HepG2 (cell line): Measurements from ENCODE around the gene BAIAP3. TPM values are rescaled to one million over a fixed set of nuclear protein-coding genes. Genes with fewer than 3 reads are reported as not detected.
"Not testable (repeated sequence)": the region's sequence is repeated elsewhere in the genome, so short reads cannot be mapped to it uniquely, and the experiment has no call there.

Experiments
- ATAC-seq: fragments of 200-7000 bp; cut with Tn5 transposase; 3 replicates; pipeline ENCODE4 v1.9.1; 2020; ENCODE audit warnings: mild to moderate bottlenecking, moderate library complexity
- BruUV-seq: library from RNA; stranded (reverse); fragments of 400-500 nt; replicated peaks from 2 replicates; lab custom pipeline; 2021; lab: Mats Ljungman, UMichigan
- CTCF ChIA-PET: fragments of 300-600 bp; formaldehyde crosslinking; extraction: SDS; loops from one replicate; lab custom pipeline; 2021; ENCODE audit warnings: low total read pairs, inconsistent platforms, low intra/inter-chr PET ratio; lab: Yijun Ruan, JAX
- POLR2A ChIA-PET: fragments of 350-600 bp; sonication (Branson Sonifier 250); formaldehyde crosslinking; loops from one replicate; lab custom pipeline; 2020; ENCODE audit warnings: antibody characterized with exemption, inconsistent platforms; lab: Yijun Ruan, JAX
- DNase-seq: peaks from one replicate; pipeline ENCODE4 v3.0.0-alpha.2; 2015; ENCODE audit warnings: low spot score
- FAIRE-seq: peaks from 3 replicates; lab custom pipeline; 2011; peaks lifted over from hg19 to GRCh38; lab: Jason Lieb, UNC
- H2AFZ ChIP-seq: one replicate; pipeline ENCODE4 v1.6.1; 2011; ENCODE audit warnings: low read length, inconsistent platforms
- H3K27ac ChIP-seq: fragments of 300-600 bp; 3 replicates; pipeline ENCODE4 v1.8.0; 2011; ENCODE audit warnings: mixed run types, mild to moderate bottlenecking, mixed read lengths, low read length, inconsistent platforms; ENCODE audit not compliant: insufficient read depth; ENCODE audit errors: extremely low read length
- H3K27me3 ChIP-seq, 2 experiments: fragments of 200-600 bp in 1 of 2; 2 replicates in 1 of 2; 3 replicates in 1 of 2; pipeline versions ENCODE4 v1.6.0 to v1.8.0; 2011; ENCODE audit warnings: low read length in 2 of 2, mild to moderate bottlenecking in 2 of 2, moderate library complexity in 2 of 2, inconsistent platforms in 1 of 2; ENCODE audit not compliant: insufficient read depth in 2 of 2, control insufficient read depth in 1 of 2
- H3K36me3 ChIP-seq, 2 experiments: fragments of 200-600 bp in 1 of 2; replicated peaks in 1 of 2; 2 replicates in 1 of 2; 3 replicates in 1 of 2; pipeline versions ENCODE4 v1.5.1 to v1.8.0; 2011; ENCODE audit warnings: low read length in 2 of 2, inconsistent platforms in 1 of 2; ENCODE audit not compliant: insufficient read depth in 2 of 2, control insufficient read depth in 1 of 2
- H3K4me1 ChIP-seq: 2 replicates; pipeline ENCODE4 v1.5.1; 2012; ENCODE audit warnings: low read length, inconsistent platforms; ENCODE audit not compliant: insufficient read depth
- H3K4me2 ChIP-seq: 2 replicates; pipeline ENCODE4 v1.6.0; 2011; ENCODE audit warnings: low read depth, low read length, inconsistent platforms
- H3K4me3 ChIP-seq, 3 experiments: fragments of 200-600 bp in 1 of 3; sonication (generic), shearing (Covaris generic) in 1 of 3; replicated peaks in 1 of 3; 2 replicates each; pipeline ENCODE4 v1.5.1; 2011 to 2016; ENCODE audit warnings: low read length in 3 of 3, inconsistent platforms in 2 of 3, low read depth in 2 of 3, mild to moderate bottlenecking in 2 of 3, control low read depth in 1 of 3, mixed read lengths in 1 of 3; ENCODE audit not compliant: insufficient read depth in 1 of 3
- H3K79me2 ChIP-seq: one replicate; pipeline ENCODE4 v1.6.1; 2011; ENCODE audit warnings: low read length, inconsistent platforms; ENCODE audit not compliant: insufficient read depth
- H3K9ac ChIP-seq: 2 replicates; pipeline ENCODE4 v1.6.0; 2011; ENCODE audit warnings: mild to moderate bottlenecking, low read depth, low read length, inconsistent platforms; ENCODE audit not compliant: insufficient read depth
- H3K9me3 ChIP-seq: 2 replicates; pipeline ENCODE4 v1.5.1; 2012; ENCODE audit warnings: mild to moderate bottlenecking, low read length
- H4K20me1 ChIP-seq: 2 replicates; pipeline ENCODE4 v1.6.0; 2011; ENCODE audit warnings: inconsistent platforms, mild to moderate bottlenecking, low read length, moderate library complexity; ENCODE audit not compliant: insufficient read depth
- KDM2A ChIP-seq: sonication (generic); formaldehyde crosslinking; IDR thresholded peaks from 2 replicates; pipeline ENCODE4 v1.4.0; 2020; ENCODE audit warnings: low read depth, missing genetic modification reagents, borderline replicate concordance
- WGBS: methylation state at CpG from one replicate; pipeline ENCODE4 v1.1.6; 2017; ENCODE audit warnings: low lambda C conversion rate; 5-methylcytosine and 5-hydroxymethylcytosine counted together
- in situ Hi-C: cut with HindIII; loops from 2 replicates; pipeline ENCODE4 v1.10.0; 2017; ENCODE audit warnings: low pct_unique_long_range_greater_than_20kb; ENCODE audit not compliant: extremely low pct_ligation_motif_present
- intact Hi-C: fragments of 100-400 bp; cut with micrococcal nuclease; formaldehyde crosslinking; loops from one replicate; pipeline ENCODE4 v1.10.0; 2022; ENCODE audit not compliant: unreplicated experiment
- polyA plus RNA-seq, 8 experiments: library from polyadenylated mRNA; depleted of rRNA in 3 of 8; stranded (reverse) in 7 of 8; unstranded in 1 of 8; fragments of >200 nt; fragmentation: Illumina TruSeq in 4 of 8; extraction: Trizol in 4 of 8; gene quantifications; 2 replicates each; pipeline versions ENCODE4 v1.2.1 to v1.2.3, GENCODE V29; 2011 to 2016; ENCODE audit warnings: low read depth in 4 of 8, missing spikeins in 1 of 8, mixed read lengths in 1 of 8; ENCODE audit not compliant: insufficient read depth in 1 of 8
- total RNA-seq, 5 experiments: library from RNA; depleted of rRNA; stranded (reverse); fragments of >200 nt; fragmentation: Illumina TruSeq; extraction: Trizol; gene quantifications; 2 replicates each; pipeline ENCODE4 v1.2.3, GENCODE V29; 2016; ENCODE audit warnings: low read depth in 1 of 5

Gene BAIAP3
- total and polyA plus RNA-seq, 2 of the 13 experiments (the other 11 are each of a cell fraction or from before 2014, with no cell fraction given), result 3.2 to 5.7 TPM

GRCh38 chr16:1328136-1328535, 5.3 kb upstream of the BAIAP3 start:
- peaks cover 23% of the 10 kb centered on the region for H3K4me1 ChIP-seq
- DNase-seq, H2AFZ ChIP-seq, H3K79me2 ChIP-seq, H4K20me1 ChIP-seq, POLR2A ChIA-PET, intact Hi-C loops, BruUV-seq, H3K4me3 ChIP-seq, H3K9ac ChIP-seq, FAIRE-seq, H3K9me3 ChIP-seq, ATAC-seq, H3K27ac ChIP-seq, in situ Hi-C loops, CTCF ChIA-PET, H3K4me2 ChIP-seq, H3K27me3 ChIP-seq: not testable (repeated sequence)
- peaks cover 2 to 16% of the 10 kb centered on the region in 2 experiments; a peak in 3 of 5 replicates for H3K36me3 ChIP-seq
- TF ChIP-seq KDM2A (CRISPR knock-in tag), result 0 out of 2 replicates have a peak, but pooled peaks have one; percentile 3
- WGBS, result 87% methylated on average over 8 of the region's 20 CpGs

GRCh38 chr16:1328961-1329360, 4.5 kb upstream of the BAIAP3 start:
- BruUV-seq, POLR2A ChIA-PET, H3K4me2 ChIP-seq, H3K27ac ChIP-seq, intact Hi-C loops, CTCF ChIA-PET, H3K9me3 ChIP-seq, H2AFZ ChIP-seq, in situ Hi-C loops, FAIRE-seq, H3K9ac ChIP-seq, H3K4me3 ChIP-seq, H4K20me1 ChIP-seq, DNase-seq, H3K36me3 ChIP-seq, ATAC-seq, H3K79me2 ChIP-seq: not testable (repeated sequence)
- Histone ChIP-seq H3K27me3 (peaks cover 5 to 15% of the 10 kb centered on the region in 2 experiments; a peak in 4 of 5 replicates), H3K4me1 (peaks cover 25% of the 10 kb centered on the region)
- 79% methylated on average over 10 of the region's 10 CpGs for WGBS
